ENCODE results near the gene FOXM1. TPM values are rescaled to one million over a fixed set of nuclear protein-coding genes. Genes with fewer than 3 reads are reported as not detected.
"Not testable (repeated sequence)": the region's sequence is repeated elsewhere in the genome, so short reads cannot be mapped to it uniquely, and the experiment has no call there.

The FOXM1 gene
- total RNA-seq, 2 donors from 2014 or later = 105 to 112 TPM

DNA sequence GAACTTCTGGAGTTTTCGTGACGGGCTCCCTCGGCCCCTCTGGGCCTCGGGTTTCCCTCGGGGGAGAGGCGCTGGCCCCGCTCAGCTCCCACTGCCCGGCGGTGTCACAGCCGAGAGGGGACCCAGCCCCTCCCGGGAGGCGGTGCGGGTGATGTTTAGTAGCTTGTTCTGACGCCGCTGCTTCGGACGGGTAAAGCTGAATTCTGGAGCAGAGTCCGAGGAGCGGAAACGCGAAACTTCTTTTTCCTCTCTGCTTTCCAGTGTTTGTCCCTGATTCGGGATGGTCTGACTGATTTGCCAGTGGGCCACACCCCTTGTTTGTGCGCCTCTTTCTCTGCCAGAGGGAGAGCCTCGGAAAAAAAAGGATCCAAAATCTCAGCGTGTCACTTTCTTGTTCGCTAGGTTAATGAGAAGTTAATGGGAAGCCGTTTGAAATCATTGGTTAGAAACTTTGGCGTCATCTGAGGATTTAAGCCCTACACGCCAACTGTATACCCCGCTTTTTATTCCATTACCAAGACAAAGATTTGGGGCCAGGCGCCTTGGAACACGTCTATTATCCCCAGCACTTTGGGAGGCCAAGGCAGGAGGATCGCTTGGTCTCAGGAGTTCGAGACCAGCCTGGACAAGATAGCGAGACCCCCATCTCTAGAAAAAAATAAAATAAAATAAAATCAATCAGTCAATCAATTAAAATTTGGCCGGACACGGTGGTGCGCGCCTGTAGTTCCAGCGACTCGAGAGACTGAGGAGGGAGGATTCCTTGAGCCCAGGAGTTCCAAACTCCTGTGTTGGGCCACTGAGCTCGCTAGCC, 14.5 kb upstream of the FOXM1 start:
- Mint-ChIP-seq H3K36me3 (no peaks in the 10 kb centered on the region), H3K9me3 (no peaks in the 10 kb centered on the region), H3K27ac (no peak overlapping the region)
- DNase-seq (ENCODE audit: low spot score in 2 of 2) (no peak), ATAC-seq (peak; percentile 5 to 9)

DNA sequence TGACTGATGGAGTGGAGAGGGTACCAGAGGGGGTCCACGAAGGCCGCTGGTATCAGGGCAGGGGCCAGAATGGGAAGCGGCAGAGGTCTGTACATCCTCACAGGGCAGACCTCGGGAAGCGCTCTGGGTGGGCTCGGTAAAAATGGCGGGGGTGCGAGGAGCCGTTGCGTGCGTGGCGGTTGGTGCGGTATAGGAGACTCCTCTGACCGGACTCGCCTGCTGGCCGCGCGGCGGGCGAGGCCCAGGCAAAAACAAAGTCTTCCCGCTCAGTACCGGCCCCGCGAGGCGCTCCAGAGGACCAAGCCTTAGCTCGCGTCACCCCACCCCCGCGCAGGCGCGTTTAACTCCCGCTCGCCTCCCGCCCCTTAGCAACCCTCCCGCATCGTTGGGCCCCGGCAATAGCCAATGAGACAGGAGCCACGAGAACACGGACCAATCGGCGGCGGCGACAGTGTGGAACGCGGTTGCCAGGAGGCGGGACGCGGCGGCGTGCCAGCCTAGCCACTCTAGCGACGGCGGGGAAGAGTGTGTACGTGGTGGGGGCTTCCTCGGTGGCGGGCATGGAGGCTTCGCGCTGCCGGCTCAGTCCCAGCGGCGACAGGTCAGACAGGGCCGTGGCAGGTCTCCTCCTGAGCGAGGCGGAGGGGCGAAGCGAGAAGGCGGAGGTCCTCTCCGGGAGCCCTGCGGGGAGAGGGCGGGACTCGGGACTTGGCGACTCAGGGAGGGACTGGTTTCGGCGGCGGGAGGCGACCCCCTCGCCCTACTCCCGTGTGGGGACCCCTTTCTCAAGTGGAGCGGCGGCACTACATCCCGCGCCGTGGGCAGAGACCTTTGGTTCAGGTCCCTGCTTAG, 13.6 kb upstream of the FOXM1 start, which contains the start of gene TULP3:
TSS of gene TULP3 (plus strand) at position 504 of the 852 bp plus-strand sequence. CDS start at position 561, 57 bp downstream.
- H3K27ac Mint-ChIP-seq = peak within 1 kb of the TSS; percentile 87 to 93
- ATAC-seq = peak; percentile 98 to 99
- no peaks in the 10 kb centered on the region for H3K9me3 Mint-ChIP-seq
- peak; percentile 96 to 97 for DNase-seq (ENCODE audit: low spot score in 2 of 2)
- H3K36me3 Mint-ChIP-seq = peaks cover 0 to 6% of the 10 kb centered on the region in 2 donors

DNA sequence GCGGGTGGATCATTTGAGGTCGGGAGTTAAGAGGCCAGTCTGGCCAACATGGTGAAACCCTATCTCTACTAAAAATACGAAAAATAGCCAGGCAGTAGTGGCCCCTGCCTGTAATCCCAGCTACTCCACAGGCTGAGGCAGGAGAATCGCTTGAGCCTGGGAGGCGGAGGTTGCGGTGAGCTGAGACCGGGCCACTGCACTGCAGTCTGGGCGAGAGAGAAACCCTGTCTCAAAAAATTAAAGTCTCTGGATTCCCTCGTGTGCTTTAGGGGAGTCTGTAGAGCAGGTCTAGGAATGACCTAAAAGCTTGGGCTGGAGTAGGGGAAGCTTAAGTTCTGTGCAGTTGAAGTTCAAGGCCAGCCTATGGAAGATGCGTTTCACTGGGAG, 13.0 kb upstream of the FOXM1 start:
- no peak for DNase-seq (ENCODE audit: low spot score in 2 of 2)
- no peak for ATAC-seq
- Mint-ChIP-seq H3K27ac (peak overlapping the region; percentile 87 to 93), H3K36me3 (peaks cover 2 to 6% of the 10 kb centered on the region in 2 donors), H3K9me3 (no peaks in the 10 kb centered on the region)

DNA sequence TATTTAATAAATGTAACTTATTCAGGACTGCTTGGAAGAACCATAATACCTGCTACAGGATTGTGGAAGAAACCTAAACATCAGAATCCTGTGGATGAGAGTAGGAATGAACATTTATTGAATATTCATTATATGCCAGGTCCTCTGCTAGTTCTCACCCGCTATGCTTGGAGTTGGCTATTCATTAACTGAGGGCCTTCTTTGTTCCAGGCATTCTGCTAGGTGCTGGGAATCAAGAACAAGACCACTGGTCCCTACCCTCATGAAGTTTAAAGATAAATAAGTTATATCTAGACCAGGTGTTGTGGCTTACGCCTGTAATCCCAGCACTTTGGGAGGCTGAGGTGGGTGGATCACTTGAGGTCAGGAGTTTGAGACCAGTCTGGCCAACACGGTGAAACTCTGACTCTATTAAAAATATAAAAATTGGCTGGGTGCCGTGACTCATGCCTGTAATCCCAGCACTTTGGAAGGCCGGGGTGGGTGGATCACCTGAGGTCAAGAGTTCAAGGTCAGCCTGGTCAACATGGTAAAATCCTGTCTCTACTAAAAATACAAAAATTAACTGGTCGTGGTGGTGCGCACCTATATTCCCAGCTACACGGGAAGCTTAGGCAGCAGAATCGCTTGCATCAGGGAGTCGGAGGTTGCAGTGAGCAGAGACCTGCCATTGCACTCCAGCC, 9.9 kb upstream of the FOXM1 start:
- H3K27ac Mint-ChIP-seq = no peak overlapping the region
- no peaks in the 10 kb centered on the region for H3K9me3 Mint-ChIP-seq
- peaks cover 6% of the 10 kb centered on the region in 2 donors for H3K36me3 Mint-ChIP-seq
- ATAC-seq = no peak
- no peak for DNase-seq (ENCODE audit: low spot score in 2 of 2)

- Mint-ChIP-seq H3K36me3 (peaks cover 6% of the 10 kb centered on the region in 2 donors), H3K9me3 (no peaks in the 10 kb centered on the region), H3K27ac (peak overlapping the region in 1 of 2 donors; percentile 73)
- ATAC-seq (peak in 1 of 2 donors; percentile 13), DNase-seq (ENCODE audit: low spot score in 2 of 2) (no peak)
These were observed 7.8 kb upstream of the FOXM1 start for GRCh38 chr12:2884810-2885209.

DNA sequence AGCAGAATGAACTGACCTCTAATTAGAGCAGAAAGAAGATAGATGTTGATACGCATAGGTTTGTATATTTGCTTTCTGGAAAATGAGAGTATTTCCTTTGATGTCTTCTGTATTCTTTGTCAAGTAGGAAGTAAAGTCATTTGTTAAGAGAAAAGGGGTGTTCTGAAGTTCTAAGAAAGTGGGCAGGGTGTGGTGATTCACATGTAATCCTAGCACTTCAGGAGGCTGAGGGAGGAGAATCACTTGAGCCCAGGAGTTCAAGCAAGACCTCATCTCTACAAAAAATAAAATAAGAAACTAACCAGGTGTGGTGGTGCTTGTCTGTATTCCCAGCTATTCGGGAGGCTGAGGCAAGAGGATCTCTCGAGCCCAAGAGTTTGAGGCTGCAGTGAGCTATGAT, 2.9 kb upstream of the FOXM1 start:
- Mint-ChIP-seq H3K9me3 (no peaks in the 10 kb centered on the region), H3K27ac (peak overlapping the region; percentile 42 to 72), H3K36me3 (peaks cover 26 to 27% of the 10 kb centered on the region in 2 donors)
- DNase-seq (ENCODE audit: low spot score in 2 of 2) (no peak), ATAC-seq (peak in 1 of 2 donors; percentile 61)

DNA sequence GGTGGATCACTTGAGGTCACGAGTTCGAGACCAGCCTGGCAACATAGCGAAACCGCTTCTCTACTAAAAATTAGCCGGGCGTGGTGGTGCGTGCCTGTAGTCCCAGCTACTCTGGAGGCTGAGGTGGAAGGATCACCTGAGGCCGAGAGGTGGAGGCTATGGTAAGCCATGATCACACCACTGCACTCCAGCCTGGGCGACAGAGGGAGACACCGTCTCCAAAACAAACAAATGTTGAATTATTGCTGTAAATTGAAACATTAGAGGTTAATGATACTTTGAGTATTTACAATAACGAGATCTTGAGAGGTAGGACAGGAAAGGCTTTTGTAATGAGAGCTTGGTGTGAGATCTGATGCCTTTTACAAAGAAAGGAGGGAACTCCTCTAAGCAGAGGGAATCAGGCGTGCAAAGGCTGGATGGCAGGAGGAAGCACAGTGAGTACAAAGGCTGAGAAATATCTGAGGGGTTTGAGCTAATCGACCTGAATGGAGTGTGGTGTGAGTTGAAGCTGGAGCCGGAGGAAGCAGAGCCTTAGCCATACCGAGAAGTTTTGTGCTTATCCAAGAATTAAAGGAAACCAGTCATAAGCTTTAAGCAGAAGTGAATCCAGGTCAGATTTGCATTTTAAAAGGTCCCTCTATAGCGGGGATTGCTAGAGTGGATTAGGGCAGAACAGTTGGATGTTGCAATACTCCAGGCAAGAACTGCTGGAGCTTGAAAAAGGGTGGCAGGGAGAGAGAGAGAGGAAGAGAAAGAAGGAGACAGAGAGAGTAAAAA, 1.2 kb upstream of the FOXM1 start:
- no peaks in the 10 kb centered on the region for H3K9me3 Mint-ChIP-seq
- peak overlapping the region; percentile 96 to 99 for H3K27ac Mint-ChIP-seq
- DNase-seq (ENCODE audit: low spot score in 2 of 2) (no peak), ATAC-seq (no peak)
- peaks cover 31 to 37% of the 10 kb centered on the region in 2 donors for H3K36me3 Mint-ChIP-seq

DNA sequence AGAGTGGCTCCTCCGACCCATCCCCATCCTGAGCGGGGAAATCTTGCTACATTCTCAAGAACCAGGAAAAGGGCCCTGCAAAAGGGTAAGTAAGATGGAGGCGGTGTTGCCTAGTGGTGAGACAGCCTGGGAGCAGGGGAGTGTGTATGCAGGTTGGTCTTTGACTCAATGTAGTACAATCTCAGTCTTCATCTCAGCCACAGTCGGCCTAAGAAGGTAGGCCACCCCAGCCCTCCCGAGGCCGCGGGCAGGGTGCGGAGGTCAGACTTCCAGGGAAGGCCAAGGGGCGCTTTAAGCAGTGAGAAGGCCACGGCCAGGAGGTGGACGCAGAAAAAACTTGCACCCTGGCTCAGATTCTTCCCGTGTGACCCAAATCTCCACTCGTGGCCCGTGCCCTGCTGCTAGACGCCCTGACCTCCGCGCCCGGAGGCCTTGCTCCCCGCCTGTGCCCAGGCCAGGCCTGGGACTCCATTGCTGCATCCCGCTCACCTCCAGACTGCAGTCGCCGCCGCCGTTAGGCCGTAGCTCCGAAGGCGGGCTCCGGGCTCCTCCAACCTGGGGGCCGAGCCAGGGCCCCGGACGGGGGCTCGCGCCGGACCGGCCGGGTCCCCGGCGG, 435 bp downstream of the FOXM1 start:
- peak; percentile 67 to 74 for ATAC-seq
- H3K27ac Mint-ChIP-seq = peak overlapping the region; percentile 96 to 97

DNA sequence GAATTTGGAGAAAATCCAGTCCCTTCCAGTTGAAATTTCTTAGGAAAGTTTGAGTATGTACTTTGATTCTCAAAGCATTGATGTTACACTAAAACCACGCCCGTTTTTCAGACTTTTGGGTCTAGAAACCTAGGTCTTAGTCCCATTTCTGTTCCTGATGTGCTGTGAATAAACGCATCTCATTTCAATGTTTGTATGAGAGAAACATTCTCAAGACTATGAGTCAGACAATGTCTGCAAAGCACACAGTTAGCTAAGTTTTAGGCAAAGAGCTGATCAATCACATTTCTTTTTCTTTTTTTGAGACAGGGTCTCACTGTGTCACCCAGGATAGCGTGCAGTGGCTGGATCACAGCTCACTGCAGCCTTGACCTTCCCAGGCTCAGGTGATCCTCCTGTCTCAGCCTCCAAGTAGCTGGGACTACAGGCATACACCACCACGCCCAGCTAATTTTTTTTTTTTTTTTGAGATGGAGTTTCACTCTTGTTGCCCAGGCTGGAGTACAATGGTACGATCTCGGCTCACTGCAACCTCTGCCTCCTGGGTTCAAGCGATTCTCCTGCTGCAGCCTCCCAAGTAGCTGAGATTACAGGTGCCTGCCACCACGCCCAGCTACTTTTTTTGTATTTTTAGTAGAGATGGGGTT, 7.9 kb downstream of the FOXM1 start:
- DNase-seq (ENCODE audit: low spot score in 2 of 2); ATAC-seq; H3K9me3 Mint-ChIP-seq: not testable (repeated sequence)
- peak overlapping the region; percentile 36 to 59 for H3K27ac Mint-ChIP-seq
- H3K36me3 Mint-ChIP-seq = peaks cover 27 to 33% of the 10 kb centered on the region in 2 donors

More for the DNA sequence above, 435 bp downstream of the FOXM1 start:
- Mint-ChIP-seq H3K9me3 (no peaks in the 10 kb centered on the region), H3K36me3 (peaks cover 36 to 43% of the 10 kb centered on the region in 2 donors)
- DNase-seq (ENCODE audit: low spot score in 2 of 2) = peak in 1 of 2 donors; percentile 46

GRCh38 chr12:2864198-2864597, 12.8 kb downstream of the FOXM1 start:
- DNase-seq (ENCODE audit: low spot score in 2 of 2) = no peak
- Mint-ChIP-seq H3K36me3 (peaks cover 24 to 39% of the 10 kb centered on the region in 2 donors), H3K27ac (peak overlapping the region in 1 of 2 donors; percentile 31), H3K9me3 (no peaks in the 10 kb centered on the region)
- no peak for ATAC-seq

- H3K9me3 Mint-ChIP-seq = not testable (repeated sequence)
- Mint-ChIP-seq H3K27ac (peak overlapping the region in 1 of 2 donors; percentile 31), H3K36me3 (peaks cover 24 to 44% of the 10 kb centered on the region in 2 donors)
These were observed 13.6 kb downstream of the FOXM1 start for GRCh38 chr12:2863402-2863801.

DNA sequence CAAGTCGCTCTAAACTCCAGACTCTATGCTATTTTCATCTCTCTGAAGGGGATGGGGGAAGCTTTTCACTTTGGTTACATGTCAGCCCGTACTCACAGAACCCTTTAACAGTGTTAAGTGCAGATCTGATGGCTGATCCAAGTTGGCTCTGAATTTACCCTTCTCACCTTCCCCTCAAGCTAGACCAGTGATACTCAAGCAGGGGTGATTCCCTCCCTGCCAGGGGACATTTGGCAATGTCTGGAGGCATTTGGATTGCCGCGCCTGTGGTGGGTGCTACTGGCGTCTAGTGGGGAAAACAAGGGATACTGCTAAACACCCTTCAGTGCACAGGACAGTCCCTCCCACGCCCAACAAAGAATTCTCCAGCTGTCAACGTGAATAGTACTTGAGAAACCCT, 14.1 kb downstream of the FOXM1 start:
- Mint-ChIP-seq H3K9me3 (no peaks in the 10 kb centered on the region), H3K36me3 (peaks cover 24 to 44% of the 10 kb centered on the region in 2 donors)
- DNase-seq (ENCODE audit: low spot score in 2 of 2) = no peak

More at GRCh38 chr12:2863402-2863801, 13.6 kb downstream of the FOXM1 start:
- not testable (repeated sequence) for ATAC-seq; DNase-seq (ENCODE audit: low spot score in 2 of 2)

GRCh38 chr12:2860170-2860569, 16.8 kb downstream of the FOXM1 start:
- DNase-seq (ENCODE audit: low spot score in 2 of 2) = no peak
- Mint-ChIP-seq H3K9me3 (no peaks in the 10 kb centered on the region), H3K27ac (no peak overlapping the region), H3K36me3 (peaks cover 10 to 30% of the 10 kb centered on the region in 2 donors)
- ATAC-seq = no peak

More for the DNA sequence above, 14.1 kb downstream of the FOXM1 start:
- no peak for ATAC-seq
- H3K27ac Mint-ChIP-seq = no peak overlapping the region

DNA sequence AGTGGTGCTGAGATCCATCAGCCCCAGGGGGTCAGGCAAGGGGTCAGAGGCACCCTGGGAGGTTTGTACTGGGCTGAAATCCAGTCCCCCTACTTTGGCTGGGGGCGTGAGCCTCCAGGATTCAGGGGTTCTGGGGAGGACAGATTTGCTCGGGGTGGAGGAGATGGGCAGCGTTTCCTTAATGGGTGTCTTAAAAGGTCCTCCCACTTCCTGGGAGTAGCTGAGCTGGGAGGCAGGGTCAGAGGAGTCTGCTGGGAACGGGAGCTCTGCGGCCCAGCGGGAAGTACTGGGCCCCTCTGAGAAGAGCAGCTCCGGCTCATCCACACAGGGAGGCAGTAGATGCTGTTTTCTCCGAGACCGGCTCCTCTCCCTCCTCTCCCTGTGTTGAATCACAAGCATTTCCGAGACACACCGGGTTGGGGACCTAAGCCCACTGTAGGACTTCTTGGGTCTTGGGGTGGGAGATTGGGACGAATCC, 18.0 kb downstream of the FOXM1 start:
- H3K36me3 Mint-ChIP-seq = peaks cover 2 to 22% of the 10 kb centered on the region in 2 donors
- ATAC-seq (no peak), DNase-seq (ENCODE audit: low spot score in 2 of 2) (no peak)
- no peaks in the 10 kb centered on the region for H3K9me3 Mint-ChIP-seq
- H3K27ac Mint-ChIP-seq = peak overlapping the region in 1 of 2 donors; percentile 41

GRCh38 chr12:2858334-2858733, 18.6 kb downstream of the FOXM1 start:
- Mint-ChIP-seq H3K36me3 (peaks cover 0 to 19% of the 10 kb centered on the region in 2 donors), H3K27ac (peak overlapping the region in 1 of 2 donors; percentile 22), H3K9me3 (no peaks in the 10 kb centered on the region)
- no peak for ATAC-seq
- no peak for DNase-seq (ENCODE audit: low spot score in 2 of 2)
